GM19351 (cell line): ENCODE measurements around the gene TRIM44.

Experiments used
- ATAC-seq: cut with Tn5 transposase; IDR thresholded peaks from one replicate; pipeline ENCODE4 v1.9.1; 2021; ENCODE audit warnings: mild to moderate bottlenecking, moderate library complexity; ENCODE audit not compliant: unreplicated experiment

The TRIM44 gene

DNA sequence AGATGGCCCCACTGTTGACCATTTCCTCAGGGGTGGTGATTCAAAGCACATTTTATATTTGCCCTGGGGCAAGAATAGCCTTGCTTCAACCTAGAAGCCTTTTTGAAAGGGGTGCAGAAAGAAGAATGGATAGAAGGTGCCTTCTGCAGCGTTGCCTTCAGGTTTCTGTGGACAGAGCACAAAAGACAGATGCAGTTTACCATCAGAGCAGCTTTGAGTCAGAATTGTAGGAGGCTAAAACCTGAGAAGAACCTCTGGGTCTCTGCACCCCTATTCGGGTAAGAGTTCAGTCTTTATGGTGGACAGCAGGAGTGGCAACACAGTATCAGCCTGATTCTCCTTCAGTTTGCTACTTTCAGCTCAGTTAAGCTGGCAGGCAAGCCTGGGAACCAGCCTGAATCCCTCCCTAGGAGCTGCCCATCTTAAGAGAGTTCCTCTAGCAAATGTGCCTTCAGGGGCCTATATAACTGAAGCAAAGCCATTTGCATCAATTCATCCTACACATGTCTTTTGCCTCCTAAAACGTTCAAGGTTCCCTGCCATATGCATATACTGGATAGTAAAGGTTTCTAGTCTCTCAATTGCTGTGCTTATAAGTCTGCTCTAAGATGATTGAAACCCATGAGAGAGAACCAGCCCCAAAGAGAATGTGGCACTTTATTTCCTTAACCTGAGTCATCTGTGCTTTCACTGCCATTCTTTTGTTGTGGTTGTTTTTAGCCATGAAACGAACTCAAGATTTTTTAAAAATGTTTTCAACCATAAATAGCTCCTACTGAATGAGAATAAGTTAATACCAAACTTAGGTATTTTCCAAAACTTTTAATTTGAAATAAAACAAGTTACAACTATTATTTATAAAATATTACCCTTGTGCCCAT is 123.0 kb downstream of the TRIM44 start:
- peak; percentile 58 for ATAC-seq

DNA sequence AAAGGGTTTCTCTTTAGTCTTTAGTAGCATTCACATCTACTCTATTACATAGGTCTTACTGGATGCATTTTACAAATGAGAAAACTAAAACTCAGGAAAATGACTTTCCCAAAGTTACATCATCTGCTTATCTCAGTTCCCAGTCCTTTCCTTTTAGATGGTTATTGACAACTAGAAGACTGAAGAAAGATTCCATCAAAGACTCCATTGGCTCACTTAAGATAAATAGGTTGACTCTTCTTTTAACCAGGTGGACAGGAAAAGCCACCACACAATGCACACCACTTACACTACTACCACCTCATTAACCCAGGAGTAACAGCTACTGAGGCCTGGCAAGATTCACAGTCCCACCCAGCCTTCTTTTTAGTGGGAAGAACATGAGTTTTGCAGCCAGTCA is 123.6 kb downstream of the TRIM44 start:
- ATAC-seq = no peak

- ATAC-seq = no peak
Observed at GRCh38 chr11:35787013-35787504, 124.5 kb downstream of the TRIM44 start.

- ATAC-seq = no peak
Observed at GRCh38 chr11:35787626-35788025, 125.1 kb downstream of the TRIM44 start.

GRCh38 chr11:35791088-35791958 is 128.7 kb downstream of the TRIM44 start:
- ATAC-seq = no peak

DNA sequence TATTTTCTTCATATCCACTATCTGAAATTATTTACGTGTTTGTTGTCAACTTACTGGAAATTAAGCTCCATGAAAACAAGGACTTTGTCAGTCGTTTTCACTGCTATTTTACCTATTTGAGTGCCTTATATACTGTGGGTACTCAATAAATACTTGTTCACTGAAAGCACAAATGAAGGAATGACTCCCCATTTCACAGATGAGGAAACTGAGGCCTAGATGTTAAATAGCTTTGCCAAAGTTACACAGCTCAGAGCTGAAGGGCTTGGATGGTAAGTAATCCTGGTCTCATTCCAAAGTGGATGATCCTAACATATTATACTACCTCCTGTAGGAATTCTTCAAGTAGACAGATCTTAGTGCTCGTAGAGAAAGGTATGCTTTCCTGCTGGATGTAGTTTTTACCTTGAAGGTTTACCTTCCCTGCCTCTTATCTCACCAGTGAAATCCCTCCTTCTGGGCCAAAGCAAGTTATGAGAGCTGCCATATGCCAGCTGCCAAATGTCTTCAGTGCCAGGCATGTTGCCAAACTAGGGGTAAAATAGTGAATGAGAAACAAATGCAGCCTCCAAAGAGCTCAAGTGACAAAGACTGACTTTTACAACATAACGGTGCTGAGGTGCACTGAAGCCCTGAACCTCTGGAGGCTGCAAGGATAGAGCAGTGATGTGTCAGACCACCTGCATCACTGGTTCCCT is 129.7 kb downstream of the TRIM44 start:
- no peak for ATAC-seq

DNA sequence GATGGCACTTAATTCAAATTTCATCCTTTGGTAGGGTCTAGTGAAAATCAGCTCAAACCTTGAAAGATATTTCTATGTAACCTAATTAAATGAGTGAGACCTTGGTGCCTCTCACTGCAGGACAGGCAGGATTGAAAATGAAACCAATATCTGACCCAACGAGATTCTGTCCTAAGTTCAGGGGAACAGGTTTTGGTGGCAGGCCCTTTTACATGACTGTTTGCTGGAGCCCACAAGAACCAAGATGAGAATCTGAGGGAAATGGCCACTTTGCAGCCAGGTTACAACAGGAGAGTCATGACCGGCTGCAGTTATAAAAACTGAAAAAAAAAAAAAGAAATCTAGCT is 130.2 kb downstream of the TRIM44 start:
- no peak for ATAC-seq

DNA sequence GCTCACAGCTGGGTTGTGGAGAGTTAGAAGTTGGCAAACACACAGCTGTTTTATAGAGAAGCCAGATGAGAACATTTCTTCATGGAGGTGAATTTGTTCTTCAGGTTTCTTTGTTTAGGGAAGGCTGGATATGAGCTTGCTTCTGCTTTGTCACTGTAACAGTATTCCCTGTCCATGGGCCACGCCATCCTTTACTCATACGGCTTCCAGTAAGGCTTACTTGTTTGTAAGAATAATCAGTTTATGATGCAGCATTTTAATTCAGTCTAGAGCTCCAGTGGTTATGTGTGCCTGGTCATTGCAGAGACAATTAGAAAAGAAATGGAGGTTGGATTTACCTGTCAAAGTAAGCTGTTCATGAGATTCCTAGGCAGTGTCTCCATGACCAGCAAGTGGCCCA is 131.8 kb downstream of the TRIM44 start:
- no peak for ATAC-seq

GRCh38 chr11:35794850-35795249 is 132.3 kb downstream of the TRIM44 start:
- no peak for ATAC-seq

- no peak for ATAC-seq
Observed at GRCh38 chr11:35796562-35796961, 134.0 kb downstream of the TRIM44 start.

DNA sequence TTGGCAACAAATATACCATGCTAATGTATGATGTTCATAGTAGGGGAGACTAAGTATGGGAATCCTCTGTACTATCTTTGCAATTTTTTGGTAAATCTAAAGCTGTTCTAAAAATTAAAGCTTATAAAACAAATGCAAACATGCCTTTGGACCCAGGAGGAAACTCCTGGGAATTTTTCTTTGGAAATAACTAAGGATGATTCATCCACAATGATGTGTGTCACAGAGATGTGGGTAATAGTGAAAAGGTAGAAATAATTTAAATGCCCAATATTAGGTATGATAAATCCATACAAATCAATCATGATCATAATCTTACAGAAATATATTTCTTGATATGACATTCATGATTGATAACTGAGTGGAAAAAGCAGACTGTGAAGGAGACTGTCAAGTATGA is 135.8 kb downstream of the TRIM44 start:
- ATAC-seq = no peak

DNA sequence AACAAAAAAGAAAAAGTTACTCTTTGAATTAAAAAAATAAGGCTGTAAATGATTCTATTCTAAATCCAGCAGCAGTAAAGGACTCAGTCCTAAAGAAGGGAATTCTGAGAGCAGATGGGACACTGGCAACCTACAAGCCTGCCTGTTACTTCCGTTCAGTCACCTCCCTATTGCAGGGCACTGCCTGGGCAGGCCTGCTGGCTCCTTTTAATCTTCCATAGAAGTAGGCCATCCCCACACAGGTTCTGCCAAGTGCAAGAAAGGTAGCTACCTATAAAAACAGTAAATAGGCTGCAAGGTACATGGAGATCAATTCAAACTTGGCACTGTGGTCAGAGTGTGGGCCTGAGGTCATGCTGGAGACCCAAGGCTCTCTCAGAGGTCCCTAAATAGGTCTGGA is 136.4 kb downstream of the TRIM44 start:
- ATAC-seq = no peak

DNA sequence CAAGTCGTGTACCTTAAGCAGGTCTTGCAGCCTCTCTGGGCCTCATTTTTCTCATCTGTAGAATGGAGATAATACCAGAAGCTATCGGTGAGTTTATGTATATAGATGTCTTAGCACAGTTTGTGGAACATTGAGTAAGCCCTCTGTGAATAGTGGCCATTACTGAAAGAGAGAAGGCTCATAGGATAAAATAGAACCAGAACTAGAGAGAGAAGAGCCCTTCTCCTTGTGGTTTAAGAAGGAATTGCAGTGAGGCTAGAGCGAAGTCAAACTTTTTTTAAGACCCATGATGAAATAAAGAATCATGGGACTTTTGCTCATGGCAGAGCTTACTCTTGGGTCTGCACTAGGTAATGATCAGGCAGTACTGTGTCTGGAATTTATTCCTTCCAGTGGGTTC is 137.1 kb downstream of the TRIM44 start:
- no peak for ATAC-seq

DNA sequence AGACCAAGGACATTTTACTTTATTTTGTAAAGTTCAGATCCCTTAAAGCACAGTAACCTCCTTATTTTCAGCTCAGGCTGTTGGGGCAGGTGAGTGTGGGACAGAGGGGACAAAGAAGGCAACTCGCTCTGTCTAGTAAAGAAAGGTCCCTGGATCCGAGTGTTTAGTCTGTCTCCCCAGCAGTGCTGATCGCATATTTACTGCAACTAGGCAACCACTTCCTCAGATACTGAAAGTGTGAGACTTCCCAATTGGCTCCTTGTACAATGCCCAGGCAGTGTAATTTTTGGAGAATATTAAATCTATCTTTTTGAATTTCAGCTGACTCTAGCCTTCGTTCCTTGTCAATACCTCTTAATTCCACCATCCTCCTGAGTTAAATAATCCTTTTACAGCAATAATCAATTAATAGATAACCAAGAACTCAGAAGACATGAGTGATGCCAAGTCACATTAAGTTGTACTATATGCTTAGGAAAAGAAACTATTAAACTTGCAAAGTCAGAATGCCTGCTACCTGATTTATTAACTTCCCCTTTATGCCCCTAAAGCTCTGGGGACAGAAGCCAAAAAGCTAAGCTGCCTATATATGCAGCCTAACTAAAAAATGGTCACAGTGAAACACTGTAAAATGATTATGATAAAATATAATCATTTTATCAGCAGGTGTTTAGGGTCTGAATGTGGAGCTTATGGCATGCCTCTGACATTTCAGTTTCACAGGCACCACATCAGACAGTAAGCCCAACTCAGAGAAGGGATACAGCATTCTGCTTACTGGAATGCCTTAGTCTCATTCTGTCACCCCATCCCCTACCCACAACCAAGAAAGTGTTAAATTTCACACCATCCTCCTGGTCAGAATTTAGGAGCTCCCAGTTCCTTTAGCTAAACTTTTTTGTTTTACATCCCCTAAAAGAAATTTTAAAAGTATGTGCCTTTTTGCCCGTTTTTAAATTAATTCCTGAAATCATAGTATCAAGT is 138.7 kb downstream of the TRIM44 start:
- ATAC-seq = peak; percentile 73

- no peak for ATAC-seq
Observed at GRCh38 chr11:35802221-35802620, 139.6 kb downstream of the TRIM44 start.

DNA sequence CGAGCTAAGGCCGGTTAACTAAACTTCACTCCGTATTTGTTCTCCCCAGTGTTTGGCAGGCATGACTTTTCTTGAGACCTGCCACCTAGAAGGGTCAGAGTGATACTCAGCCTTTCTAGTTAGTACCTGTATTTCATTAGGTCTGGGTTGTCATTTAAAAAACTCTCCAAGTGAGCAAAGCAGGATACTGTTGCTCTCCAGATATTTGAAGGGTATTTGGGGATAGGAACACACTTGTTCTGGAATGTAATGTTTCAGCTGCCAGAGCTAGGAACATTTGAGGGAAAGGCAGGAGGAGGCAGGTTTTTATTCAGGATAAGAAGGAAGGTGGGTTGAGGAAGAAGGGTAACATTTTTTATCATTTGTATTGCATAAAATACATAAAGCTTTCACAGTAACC is 140.1 kb downstream of the TRIM44 start:
- no peak for ATAC-seq

DNA sequence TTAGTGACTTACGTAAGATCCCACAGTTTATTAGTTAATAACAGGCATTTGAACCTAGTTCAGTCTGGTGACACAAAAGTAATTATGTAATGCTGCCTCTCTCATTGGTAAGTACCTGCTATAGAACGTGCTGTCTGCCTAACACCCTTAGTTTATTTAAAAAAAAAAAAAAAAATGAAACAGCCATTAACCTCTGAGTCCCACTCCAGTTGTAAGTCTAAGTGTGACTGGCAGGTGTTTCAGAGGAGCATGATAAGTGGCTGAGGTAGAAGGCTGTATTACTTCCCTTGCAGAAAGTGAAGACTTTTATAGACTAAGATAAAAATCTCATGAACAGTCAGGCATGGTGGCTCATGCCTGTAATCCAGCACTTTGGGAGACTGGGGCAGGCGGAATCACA is 140.5 kb downstream of the TRIM44 start:
- no peak for ATAC-seq

DNA sequence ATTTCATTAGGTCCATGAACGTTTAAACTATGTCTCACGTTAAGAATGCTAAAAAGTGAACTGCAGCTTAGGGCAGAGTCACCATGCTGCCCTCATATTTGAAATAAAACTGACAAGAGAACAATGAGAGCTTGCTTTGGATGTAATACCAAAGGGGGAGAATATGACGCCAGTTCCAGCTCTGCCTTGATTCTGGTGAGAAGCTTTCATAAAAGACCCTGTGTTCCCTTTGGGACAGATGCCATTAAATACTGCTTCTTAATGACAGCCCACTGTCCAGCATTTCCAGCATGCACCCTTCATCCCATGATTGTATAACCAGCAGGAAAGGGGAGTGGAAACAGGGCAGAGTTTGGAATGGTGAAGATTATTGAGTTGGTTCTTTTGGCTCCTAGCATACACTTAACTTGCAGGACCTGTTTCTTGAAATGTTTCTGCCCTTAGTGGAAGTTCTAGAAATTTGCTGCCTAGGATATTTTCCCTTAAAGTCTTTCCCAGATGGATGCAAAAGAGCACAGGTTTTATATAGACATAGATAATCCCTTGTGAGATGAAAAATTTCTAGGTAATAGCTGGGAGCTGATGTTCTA is 142.0 kb downstream of the TRIM44 start:
- ATAC-seq = no peak

- no peak for ATAC-seq
Observed at GRCh38 chr11:35809561-35809960, 147.0 kb downstream of the TRIM44 start.
